HG03139 (cell line): ENCODE results near the gene ORM2.

Experiments
- ATAC-seq: cut with Tn5 transposase; IDR thresholded peaks from one replicate; pipeline ENCODE4 v1.9.1; 2021; ENCODE audit not compliant: unreplicated experiment

ORM2 gene

GRCh38 chr9:114346146-114346545 is 16.5 kb downstream of the ORM2 start:
- no peak for ATAC-seq

- ATAC-seq: no peak
Measured at GRCh38 chr9:114347675-114348074, 18.0 kb downstream of the ORM2 start.

GRCh38 chr9:114348261-114348905 is 18.7 kb downstream of the ORM2 start:
- no peak for ATAC-seq

GRCh38 chr9:114348906-114349482 is 19.3 kb downstream of the ORM2 start:
- ATAC-seq: peak; percentile 87

GRCh38 chr9:114349713-114350480 is 20.2 kb downstream of the ORM2 start:
- no peak for ATAC-seq

- no peak for ATAC-seq
Measured at GRCh38 chr9:114350636-114351401, 21.1 kb downstream of the ORM2 start.

- ATAC-seq: no peak
Measured at GRCh38 chr9:114351932-114352331, 22.3 kb downstream of the ORM2 start.

- no peak for ATAC-seq
Measured at GRCh38 chr9:114355821-114356220, 26.2 kb downstream of the ORM2 start.

GRCh38 chr9:114356792-114357191 is 27.1 kb downstream of the ORM2 start:
- no peak for ATAC-seq

- no peak for ATAC-seq
Measured at GRCh38 chr9:114357360-114357759, 27.7 kb downstream of the ORM2 start.

GRCh38 chr9:114357911-114358328 is 28.3 kb downstream of the ORM2 start:
- no peak for ATAC-seq

GRCh38 chr9:114359801-114360200 is 30.1 kb downstream of the ORM2 start:
- no peak for ATAC-seq

- ATAC-seq: no peak
Measured at GRCh38 chr9:114361542-114361941, 31.9 kb downstream of the ORM2 start.

- ATAC-seq: no peak
Measured at GRCh38 chr9:114362394-114362793, 32.7 kb downstream of the ORM2 start.

GRCh38 chr9:114363424-114363823 is 33.8 kb downstream of the ORM2 start:
- ATAC-seq: no peak

- ATAC-seq: no peak
Measured at GRCh38 chr9:114364134-114365041, 34.7 kb downstream of the ORM2 start.

GRCh38 chr9:114365194-114365593 is 35.5 kb downstream of the ORM2 start:
- ATAC-seq: no peak

GRCh38 chr9:114366334-114367128 is 36.9 kb downstream of the ORM2 start:
- ATAC-seq: peak; percentile 46

GRCh38 chr9:114367366-114367765 is 37.7 kb downstream of the ORM2 start:
- no peak for ATAC-seq
